ENCODE data around the gene WNT3A.

Gene WNT3A

GRCh38 chr1:228108055-228108690 lies 101.4 kb downstream of the WNT3A start:
- DNase-seq (ENCODE audit: low spot score) = no peak
- TF ChIP-seq CTCF (IDR thresholded peaks at IDR 0.05; ENCODE audit: extremely low read depth, insufficient read depth, missing control alignments) = no peak
- in situ Hi-C loops (cut with MboI; ENCODE audit: low pct_unique_long_range_greater_than_20kb, low sequenced_read_pairs, unreplicated experiment) = no loop called here

- in situ Hi-C loops (cut with MboI; ENCODE audit: low pct_unique_long_range_greater_than_20kb, low sequenced_read_pairs, unreplicated experiment) = no loop called here
- TF ChIP-seq CTCF (IDR thresholded peaks at IDR 0.05; ENCODE audit: extremely low read depth, insufficient read depth, missing control alignments) = no peak
- DNase-seq (ENCODE audit: low spot score) = peak; percentile 16
These were observed 101.9 kb downstream of the WNT3A start for GRCh38 chr1:228108742-228109072.

- peak; percentile 97 for DNase-seq (ENCODE audit: low spot score)
- in situ Hi-C loops (cut with MboI; ENCODE audit: low pct_unique_long_range_greater_than_20kb, low sequenced_read_pairs, unreplicated experiment) = no loop called here
- peak; percentile 4 for TF ChIP-seq CTCF (IDR thresholded peaks at IDR 0.05; ENCODE audit: extremely low read depth, insufficient read depth, missing control alignments)
These were observed 102.5 kb downstream of the WNT3A start, which contains the start of gene MRPL55 for GRCh38 chr1:228109073-228109961. TSS of gene MRPL55 (minus strand) at chr1:228109299. CDS start at chr1:228108260, 1,039 bp downstream.

GRCh38 chr1:228109962-228110488 lies 103.2 kb downstream of the WNT3A start:
- TF ChIP-seq CTCF (IDR thresholded peaks at IDR 0.05; ENCODE audit: extremely low read depth, insufficient read depth, missing control alignments) = no peak
- in situ Hi-C loops (cut with MboI; ENCODE audit: low pct_unique_long_range_greater_than_20kb, low sequenced_read_pairs, unreplicated experiment) = no loop called here
- peak; percentile 13 for DNase-seq (ENCODE audit: low spot score)

- in situ Hi-C loops (cut with MboI; ENCODE audit: low pct_unique_long_range_greater_than_20kb, low sequenced_read_pairs, unreplicated experiment) = no loop called here
- TF ChIP-seq CTCF (IDR thresholded peaks at IDR 0.05; ENCODE audit: extremely low read depth, insufficient read depth, missing control alignments) = no peak
- DNase-seq (ENCODE audit: low spot score) = no peak
These were observed 103.8 kb downstream of the WNT3A start for GRCh38 chr1:228110556-228110955.

Measured in GM13977 (cell line).